ENCODE measurements around the gene YWHAH.
"Not testable (repeated sequence)": the region's sequence is repeated elsewhere in the genome, so short reads cannot be mapped to it uniquely, and the experiment has no call there.

Gene YWHAH

GRCh38 chr22:31980628-31981027 lies 36.3 kb downstream of the YWHAH start:
- DNase-seq (ENCODE audit: low spot score) = no peak
- FAIRE-seq = no peak

- not testable (repeated sequence) for DNase-seq (ENCODE audit: low spot score); FAIRE-seq
Observed at GRCh38 chr22:31981976-31982375, 37.6 kb downstream of the YWHAH start.

- DNase-seq (ENCODE audit: low spot score) (no peak), FAIRE-seq (no peak)
Observed at GRCh38 chr22:31983911-31984656, 39.7 kb downstream of the YWHAH start.

GRCh38 chr22:31987218-31987617 lies 42.9 kb downstream of the YWHAH start:
- no peak for FAIRE-seq
- DNase-seq (ENCODE audit: low spot score) = no peak

GRCh38 chr22:31991102-31991839 lies 46.9 kb downstream of the YWHAH start:
- FAIRE-seq = no peak
- DNase-seq (ENCODE audit: low spot score) = no peak

- no peak for DNase-seq (ENCODE audit: low spot score)
- no peak for FAIRE-seq
Observed at GRCh38 chr22:31995046-31995445, 50.7 kb downstream of the YWHAH start.

GRCh38 chr22:31995807-31996206 lies 51.5 kb downstream of the YWHAH start:
- DNase-seq (ENCODE audit: low spot score) (no peak), FAIRE-seq (no peak)

- no peak for FAIRE-seq
- DNase-seq (ENCODE audit: low spot score) = no peak
Observed at GRCh38 chr22:31998784-31999385, 54.5 kb downstream of the YWHAH start.

- DNase-seq (ENCODE audit: low spot score) = no peak
Observed at GRCh38 chr22:32000181-32000580, 55.8 kb downstream of the YWHAH start.

GRCh38 chr22:32005453-32005852 lies 61.1 kb downstream of the YWHAH start:
- FAIRE-seq = no peak
- DNase-seq (ENCODE audit: low spot score) = no peak

More at GRCh38 chr22:32000181-32000580, 55.8 kb downstream of the YWHAH start:
- FAIRE-seq = no peak
